Umbilical cord (tissue), 2 donors: ENCODE results near the gene MORN1. TPM values are rescaled to one million over a fixed set of nuclear protein-coding genes. Genes with fewer than 3 reads are reported as not detected.

Experiments
- DNase-seq: peaks from one replicate; pipeline ENCODE4 v3.0.0-alpha.2; 2015; ENCODE audit warnings: low spot score
- total RNA-seq: library from RNA; depleted of rRNA; stranded (reverse); fragments of >200 nt; gene quantifications from one replicate; pipeline ENCODE4 v1.2.3, GENCODE V29; 2014; ENCODE audit warnings: low replicate concordance; ENCODE audit not compliant: insufficient read depth

Gene MORN1
- total RNA-seq, 1 donor from 2014 or later, result 8.4 TPM

DNA sequence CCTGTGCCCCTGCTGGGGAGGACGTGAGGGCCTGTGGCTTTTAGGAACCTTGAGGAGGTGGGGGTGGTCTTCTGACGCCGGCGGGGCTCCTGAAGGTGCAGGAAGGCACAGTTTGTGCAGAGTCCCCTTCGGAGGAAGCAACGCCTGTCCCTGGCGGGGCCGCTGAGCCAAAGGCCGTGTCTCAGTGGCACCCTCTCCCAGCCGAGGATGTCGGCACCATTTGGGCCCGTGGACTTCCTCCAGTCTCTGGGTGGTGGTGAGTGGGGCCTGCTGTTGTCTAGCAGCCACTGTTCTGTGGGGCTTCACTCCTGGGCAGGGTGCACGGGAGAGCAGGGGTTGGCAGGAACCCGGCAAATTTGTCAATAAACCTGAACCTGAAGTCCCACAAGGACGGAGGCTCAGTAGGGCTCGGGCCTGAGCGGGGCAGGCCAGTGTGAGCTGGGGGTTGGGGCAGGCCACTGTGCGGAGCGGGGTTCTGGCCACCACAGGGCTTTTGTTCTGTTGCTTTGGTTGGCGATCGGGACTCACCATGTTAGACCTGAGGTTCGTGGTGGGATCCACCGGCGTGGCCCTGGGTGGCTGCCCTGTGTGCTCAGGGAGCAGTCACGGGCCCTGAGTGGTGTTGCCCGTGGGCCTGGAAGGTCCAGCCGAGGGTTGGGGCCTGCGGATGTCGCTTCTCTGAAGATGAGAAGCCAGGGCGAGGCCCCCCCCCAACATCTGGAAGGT is 98.5 kb downstream of the MORN1 start:
- DNase-seq, result no peak

DNA sequence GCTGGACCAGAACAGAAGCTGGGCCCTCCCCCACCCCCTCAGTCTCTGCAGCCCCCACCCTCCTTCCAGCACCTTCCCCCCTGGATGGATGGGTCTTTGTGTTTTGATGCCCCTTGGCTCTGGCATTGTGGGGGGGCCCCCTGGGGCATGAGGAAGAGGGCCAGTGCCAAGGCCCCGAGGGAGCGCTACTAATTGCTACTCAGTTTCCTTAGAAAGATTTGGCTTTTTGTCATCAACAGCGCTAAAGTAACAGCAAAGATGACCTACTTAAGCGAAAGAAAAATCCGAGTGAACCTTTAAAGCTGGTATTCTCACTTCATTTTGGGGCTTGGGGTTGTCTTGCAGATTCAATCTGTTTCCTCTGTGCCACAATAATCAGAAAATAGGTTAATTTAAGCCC is 99.8 kb downstream of the MORN1 start:
- no peak for DNase-seq

DNA sequence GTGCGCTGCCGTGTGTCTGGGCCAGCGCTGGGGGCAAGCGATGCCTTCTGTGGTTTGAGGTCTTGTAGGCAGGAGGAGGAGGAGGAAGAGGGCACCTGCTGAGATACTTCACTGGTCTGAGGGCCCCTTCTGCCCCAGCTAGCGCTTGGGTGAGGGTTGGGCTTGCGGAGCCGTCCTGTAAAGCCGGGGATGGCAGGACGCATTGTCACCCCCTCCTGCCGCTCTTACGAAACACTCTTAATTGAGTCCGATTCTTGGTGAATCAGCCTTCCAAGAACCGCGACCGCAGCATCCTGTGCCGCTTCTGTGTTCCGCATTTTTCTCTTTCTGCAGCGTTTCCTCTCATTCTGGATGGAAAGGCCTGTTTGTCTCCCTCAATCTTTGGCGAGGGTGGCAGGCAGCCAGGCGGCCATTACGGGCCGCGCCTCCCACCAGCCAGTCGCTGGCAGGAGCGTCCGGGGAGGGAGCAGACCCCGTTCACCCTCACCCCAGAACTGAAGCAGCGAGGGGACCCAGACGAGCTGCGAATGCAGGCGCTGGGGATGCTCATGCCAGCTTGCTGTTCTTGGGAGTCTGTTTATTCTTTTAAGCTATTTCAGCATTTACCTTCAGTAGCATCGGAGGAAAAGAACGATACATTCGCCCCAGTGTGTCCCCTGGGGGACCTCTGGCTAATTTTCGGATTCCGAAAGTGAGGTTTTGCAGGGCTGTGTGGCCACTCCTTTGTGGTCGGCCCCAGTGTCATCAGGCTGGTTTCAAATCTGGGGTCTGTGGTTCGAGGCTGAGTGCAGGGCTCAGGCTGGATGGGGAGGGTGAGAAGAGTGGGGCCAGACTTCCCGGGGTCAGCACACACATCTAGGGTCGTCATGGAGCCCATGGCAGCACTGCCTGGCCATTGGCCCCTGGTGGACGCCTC is 100.5 kb downstream of the MORN1 start:
- peak; percentile 73 for DNase-seq

DNA sequence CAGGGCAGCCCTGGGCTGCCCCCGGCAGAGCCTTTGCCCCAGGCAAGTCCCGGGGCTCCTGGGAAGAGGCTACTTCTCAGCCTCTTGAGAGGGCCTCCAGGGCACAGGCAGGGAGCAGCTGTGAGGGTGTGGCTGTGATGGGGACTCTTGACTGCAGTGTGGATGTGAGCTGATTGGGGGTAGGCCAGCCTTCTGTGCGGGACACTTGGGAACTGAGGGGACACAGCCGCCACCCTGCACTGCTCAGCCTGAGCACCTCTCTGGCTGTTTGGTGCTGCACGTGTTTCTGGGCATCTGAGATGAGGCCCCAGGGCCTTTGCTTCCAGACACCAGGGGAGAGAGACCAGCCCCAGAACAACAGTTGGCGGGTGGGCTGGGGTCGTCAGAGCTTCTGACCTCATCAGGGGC is 101.2 kb downstream of the MORN1 start:
- no peak for DNase-seq

DNA sequence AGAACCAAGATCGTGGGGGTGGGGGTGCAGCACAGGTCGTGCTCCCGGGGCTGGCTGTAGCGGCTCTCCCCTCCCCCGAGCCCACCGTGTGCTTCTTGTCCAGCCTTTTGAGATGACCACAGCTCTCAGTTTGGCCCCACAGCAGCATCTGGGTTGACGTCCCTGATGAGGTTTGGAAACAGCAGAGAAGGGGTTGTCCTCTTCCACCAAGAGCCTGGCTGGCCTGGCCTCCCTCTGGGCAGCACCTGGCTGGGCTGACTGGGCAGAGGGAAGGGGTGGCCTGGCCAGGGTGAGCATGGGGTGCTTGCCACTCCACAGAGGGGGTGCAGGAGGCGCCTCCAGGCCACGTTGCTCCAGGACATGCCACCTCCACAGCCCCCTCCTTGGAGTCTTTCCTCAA is 101.7 kb downstream of the MORN1 start:
- DNase-seq, result no peak

DNA sequence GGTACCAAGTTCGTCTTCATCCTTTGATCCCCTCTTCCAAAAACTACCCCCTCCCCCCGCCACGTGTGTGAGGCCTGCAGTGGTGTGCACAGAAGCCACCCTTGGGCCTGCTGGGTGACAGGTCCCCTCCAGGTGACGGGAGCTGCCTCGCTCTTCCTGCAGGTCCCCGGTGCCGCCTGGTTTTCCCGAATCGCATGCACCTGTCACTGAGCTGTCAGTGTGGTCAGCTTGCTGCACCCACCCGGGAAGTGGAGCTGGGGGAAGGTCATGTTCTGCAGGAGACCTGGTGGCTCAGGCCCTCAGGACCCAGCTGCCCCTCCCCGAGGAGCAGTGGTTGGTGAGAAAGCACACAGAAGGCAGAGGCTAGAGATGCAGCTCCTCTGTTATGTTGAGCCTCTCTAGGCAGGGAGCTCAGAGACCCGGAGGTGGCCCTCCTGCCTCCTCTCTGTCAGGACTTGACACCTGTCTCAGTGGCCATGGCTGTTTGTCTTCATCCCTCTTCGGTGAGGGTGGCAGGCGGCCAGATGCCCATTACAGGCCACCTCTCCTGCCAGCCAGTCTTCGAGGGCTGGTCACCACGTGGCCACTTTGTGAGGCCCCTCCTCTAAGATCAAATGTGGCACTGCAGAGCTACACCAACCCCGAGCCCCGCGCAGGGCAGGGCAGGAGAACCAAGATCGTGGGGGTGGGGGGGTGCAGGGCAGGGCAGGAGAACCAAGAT is 102.4 kb downstream of the MORN1 start:
- DNase-seq, result no peak

DNA sequence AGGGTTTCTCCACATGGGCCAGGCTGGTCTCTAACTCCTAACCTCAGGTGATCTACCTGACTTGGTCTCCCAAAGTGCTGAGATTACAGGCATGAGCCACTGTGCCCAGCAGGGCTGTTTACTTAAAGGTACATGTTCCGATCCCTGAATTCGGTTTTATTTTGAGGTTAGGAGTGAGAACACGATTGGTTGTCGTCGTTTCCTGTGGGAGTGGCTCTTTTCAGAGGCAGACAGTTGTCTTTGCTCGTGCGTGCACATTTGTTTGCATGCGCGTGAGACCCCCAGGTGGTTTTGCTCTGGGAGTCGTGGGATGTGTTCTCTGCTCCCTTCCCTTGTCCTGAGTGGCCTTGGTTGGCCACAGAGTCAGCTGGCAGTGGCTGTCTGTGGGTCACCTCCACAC is 103.0 kb downstream of the MORN1 start:
- no peak for DNase-seq

DNA sequence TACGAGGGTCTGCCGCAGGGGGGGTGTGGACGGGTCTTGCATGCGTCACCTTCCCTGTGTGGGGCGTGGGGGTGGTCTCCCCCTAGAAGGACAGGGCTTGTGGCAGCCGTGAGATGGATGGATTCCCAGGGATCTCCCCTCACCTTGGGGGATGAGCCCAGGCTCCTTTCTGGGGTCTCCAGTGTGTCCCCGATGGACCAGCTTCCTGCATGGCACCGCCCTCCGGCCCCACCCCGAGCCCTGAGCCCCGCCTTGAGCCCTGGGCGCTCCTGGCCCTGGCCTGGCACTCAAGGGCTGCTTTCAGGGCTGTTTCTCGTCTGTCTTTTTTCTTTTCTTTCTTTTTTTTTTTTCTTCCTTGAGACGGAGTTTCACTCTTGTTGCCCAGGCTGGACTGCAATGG is 103.7 kb downstream of the MORN1 start:
- no peak for DNase-seq

DNA sequence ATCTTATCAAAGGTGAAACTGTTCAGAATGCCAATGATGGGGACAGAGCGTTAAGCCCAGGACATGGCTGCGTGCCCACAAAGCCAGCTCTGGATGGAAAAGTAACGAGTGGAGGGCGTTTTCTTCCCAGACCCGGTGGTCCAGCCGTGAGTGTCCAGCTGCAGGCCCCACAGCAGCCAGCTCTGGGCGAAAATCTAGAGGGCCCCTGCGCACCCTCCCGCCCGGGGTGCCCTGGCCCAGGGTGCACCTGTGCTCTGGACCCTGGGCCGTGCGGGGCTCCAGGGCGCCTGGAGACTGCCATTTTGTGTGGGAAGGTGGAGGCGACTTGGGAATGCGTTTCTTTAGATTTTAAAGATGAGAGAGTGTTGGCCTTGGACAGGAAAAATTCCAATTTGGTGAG is 104.4 kb downstream of the MORN1 start:
- DNase-seq, result no peak

DNA sequence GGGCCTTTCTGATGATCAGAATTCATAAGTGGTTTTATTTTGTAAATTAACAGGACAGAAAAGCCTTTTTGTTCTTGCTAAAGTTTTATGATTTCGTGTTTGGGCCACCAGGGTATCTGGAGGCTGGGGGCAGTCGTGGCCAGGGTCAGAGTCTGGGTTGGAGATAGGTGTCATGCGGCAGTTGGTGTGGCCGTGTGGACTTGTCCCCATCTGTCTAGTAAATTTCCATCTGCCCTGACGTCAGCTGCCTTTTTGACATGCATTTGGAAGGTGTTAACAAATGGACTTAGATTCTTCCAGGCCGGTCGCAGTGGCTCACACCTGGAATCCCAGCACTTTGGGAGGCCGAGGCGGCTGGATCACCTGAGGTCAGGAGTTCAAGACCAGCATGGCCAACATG is 106.4 kb downstream of the MORN1 start:
- no peak for DNase-seq

DNA sequence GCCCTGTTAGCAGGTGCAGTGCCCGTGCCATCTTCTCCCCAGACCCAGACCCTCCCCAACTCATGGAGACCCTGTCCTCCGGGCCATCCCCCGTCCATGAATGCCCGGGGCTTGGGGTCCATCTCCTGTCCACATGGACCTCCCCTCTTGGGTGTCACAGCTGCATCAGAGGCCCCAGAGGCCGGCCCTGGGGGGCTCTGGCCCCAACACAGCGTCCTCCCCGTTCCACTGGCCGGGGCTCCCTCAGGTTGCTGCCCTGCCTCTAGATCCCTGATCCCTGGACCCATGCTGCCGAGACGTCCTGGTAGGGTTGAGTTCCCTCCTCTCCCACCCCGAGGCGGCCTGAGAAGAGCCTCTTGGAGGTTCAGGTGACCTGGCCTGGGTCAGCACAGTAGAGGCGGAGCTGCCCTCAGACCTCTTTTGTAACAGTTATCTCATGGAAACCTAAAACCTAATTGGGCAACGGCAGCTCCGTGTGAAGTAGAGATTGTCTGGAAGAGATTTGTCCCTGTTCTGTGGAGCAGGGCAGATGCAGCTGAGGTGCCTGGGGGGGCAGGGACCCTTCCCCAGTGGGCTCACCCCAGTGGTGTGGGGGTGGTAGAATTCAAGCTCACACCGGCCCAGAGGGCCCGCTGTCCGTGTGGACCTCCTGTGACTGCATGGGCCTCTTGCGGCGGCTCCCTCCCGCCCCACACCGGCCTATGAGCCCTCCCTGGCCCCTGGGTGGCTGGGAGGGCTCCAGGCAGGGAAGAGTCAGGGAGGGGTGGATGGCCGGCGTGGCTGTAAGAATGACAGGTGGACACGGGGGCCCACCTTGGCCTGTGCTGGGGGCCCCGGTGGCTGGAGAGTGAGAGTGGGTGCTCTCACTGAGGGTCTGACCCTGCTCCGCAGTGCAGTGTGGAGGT is 107.1 kb downstream of the MORN1 start:
- no peak for DNase-seq

DNA sequence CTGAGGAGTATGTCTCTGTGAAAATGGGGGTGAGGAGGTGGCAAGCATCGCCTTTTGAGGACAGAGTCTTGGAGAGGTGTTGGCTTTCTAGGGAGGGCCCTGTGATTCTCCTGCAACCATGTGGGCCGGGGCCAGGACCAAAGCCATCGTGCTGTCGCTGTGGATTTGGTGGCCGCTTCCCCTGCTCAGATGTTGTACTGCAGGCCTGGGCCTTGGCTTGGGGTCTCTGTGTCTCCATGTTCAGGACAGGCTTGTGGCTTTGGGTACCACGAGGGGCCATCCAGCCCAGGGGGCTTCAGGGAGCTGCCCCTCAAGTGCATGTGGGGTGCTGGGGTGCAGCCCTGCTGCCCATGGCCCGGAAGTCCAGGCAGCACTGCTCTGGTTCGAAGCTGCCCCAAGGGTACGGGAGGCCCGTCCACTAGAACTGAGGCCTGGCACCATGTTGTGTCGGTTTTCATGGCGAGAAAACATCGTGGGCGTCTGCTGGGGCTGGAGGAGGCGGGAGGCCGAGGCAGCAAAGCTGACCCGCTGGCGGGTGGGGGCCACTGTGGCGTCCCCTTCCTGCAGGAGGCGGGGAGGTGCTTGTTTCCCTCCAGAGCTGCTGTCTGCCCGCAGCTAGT is 107.9 kb downstream of the MORN1 start:
- no peak for DNase-seq

DNA sequence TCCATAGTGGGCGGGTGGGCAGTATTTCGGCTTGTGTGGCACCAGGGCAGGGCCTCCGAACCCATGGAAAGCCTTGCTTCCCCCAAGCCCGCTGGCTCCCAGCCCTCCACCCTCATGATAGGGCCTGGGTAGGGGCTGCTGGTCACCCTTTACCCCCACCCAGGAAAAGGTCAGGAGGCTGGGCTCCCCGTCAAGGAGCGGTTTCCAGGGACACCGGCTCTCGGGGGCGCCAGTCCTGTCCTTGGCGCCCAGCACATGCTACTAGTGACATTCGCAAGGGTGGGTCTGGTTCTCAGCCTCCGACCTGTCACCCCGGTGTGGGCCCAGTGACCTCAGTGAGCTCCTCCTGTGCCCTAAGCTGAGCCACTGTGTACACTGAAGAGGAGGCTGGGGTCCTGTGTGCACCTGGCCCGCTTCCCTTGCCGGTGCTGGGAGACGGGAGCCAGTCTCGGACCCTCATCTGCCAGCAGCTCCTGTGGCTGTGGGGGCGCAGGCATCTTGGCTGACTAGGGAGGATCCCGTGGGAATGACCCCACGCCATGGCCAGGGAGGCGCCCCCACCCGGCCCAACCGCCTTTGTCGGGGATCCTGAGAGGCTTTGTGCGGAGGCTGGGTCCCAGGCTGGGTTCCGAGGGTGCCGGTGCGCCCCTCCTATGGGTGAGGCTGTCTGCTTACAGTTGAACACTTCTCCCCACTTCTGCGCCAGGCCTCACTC is 108.6 kb downstream of the MORN1 start:
- no peak for DNase-seq

DNA sequence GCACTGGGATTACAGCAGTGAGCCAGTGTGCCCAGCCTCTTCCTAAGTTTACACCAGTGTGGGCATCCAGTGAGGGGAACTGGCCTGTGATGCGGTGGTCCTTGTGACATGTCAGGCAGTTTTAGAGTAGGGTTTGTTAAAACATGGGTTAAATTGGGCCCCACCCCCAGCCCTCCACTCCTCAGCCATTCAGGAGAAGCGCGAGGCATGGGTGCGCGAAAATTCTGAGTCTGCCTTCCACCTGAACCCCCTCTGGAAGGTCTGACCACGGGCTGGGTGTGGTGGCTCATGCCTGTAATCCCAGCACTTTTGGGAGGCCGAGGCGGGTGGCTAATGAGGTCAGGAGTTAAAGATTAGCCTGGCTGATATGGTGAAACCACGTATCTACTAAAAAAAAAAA is 111.5 kb downstream of the MORN1 start:
- no peak for DNase-seq

DNA sequence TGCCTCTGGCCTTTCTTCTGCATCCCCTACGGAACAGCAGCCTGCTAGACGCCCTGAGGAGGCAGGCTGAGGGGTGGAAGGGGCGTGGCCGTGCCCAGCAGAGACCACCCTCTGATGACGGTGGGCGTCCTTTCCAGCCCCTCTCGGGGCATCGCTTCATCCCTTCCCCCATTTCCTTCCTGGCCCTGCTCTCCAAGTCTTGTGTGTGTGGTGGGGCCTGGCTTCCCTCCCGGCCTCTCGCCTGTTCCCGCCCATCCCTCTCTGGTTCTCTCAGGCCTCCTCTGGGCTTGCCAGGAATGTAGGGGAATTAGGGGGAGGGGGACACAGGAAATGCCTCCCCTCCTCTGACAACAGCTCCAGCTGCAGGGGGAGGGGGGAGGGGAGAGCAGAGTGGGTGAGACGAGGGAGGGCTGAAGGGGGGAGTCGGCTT is 112.1 kb downstream of the MORN1 start:
- DNase-seq, result peak; percentile 98

DNA sequence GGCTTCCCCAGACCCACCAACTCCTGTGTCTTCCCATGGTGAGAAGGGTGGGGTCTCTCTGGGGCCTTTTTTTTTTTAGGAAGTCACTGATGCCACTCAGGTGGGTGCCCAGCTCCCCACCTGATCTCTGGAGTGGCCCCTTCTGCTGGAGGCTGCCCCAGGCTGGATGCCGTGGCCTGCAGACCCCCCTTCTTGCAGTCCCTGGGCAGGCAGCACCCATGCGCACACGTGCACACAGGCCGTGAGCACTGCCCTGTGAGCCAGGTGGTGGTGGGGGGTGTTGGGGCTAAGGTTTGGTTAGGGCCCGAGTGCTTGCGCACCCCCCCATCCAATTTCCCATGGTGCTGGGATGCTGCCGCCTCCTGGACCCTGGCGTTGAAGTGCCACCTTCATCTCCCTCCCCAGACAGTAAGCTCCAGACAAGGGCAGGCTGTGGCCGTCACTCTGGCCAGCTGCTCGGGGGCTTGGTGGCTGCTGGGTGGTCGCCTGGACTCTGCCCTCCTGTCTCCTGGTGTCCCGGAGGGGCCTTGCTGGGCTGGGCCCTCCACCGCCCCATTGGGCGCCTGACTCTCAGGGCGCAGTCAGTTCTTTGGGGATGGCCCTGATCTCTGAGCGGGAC is 112.7 kb downstream of the MORN1 start:
- DNase-seq, result no peak

DNA sequence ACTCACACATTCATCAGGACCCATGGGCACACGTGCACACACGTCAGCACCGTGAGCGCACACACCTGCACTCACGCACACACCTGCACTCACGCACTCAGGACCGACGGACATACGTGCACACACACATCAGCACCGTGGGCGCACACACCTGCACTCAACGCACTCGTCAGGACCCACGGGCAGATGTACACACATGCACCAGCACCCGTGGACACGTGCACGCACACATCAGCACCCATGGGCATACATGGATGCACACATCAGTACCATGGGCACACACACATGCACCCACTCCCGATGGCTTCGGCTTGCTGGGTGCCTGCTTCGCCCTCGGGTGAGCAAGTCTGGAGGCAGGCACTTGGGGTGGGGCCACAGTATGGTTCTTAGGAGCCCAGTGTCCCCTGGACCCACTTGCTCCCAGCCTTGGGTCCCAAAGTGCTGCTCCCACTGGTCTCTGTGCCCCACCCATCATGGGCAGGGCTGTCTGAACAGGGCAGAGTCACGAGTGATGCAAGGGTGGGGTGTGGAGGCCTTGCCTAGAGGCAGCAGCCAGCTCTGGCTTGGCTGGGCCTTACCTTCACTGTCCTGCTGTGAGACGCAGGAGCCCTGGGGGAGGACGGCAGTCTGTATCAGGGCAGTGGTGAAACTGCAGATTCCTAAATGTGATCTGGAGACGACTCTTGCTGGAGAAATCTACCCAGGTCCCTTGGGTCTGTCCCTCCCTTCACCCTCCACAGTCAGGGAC is 113.4 kb downstream of the MORN1 start:
- DNase-seq, result peak; percentile 51

DNA sequence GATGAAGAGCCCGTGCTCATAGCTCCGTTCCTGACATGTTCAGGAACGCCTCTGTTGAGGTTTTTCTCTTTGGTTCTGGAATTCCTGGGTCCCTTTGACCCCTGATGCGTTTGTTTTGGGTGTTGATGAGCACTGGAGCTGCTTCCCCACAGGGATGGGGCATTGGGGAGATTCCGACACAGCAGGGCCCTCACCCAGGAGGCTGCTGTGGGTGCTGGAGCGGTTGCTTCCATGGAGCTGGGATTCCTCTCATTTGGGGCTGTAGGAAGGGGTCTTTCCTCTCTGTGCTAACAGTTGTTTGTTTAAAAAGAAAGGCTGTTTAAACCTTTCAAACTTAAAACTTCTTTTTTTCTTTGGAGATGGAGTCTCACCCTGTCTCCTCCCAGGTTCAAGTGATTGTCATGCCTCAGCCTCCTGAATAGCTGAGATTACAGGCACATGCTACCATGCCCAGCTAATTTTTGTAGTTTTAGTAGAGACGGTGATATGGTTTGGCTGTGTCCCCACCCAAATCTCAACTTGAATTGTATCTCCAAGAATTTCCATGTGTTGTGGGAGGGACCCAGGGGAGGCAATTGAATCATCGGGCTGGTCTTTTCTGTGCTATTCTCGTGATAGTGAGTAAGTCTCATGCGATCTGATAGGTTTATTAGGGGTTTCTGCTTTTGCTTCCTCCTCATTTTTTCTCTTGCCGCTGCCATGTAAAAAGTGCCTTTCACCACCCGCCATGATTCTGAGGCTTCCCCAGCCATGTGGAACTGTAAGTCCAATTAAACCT is 114.4 kb downstream of the MORN1 start:
- DNase-seq, result peak; percentile 36
